Osteocyte (in vitro differentiated cells): Measurements from ENCODE around the gene KDM7A. TPM values are rescaled to one million over a fixed set of nuclear protein-coding genes. Genes with fewer than 3 reads are reported as not detected.
A peak's percentile ranks its signal among the peaks of the same experiment; 100 is the strongest.

Source experiments
- DNase-seq: peaks from one replicate; pipeline ENCODE4 v3.0.0; 2021; ENCODE audit warnings: mixed read lengths; ENCODE audit not compliant: unreplicated experiment; ENCODE audit errors: extremely low spot score
- H3K27ac Mint-ChIP-seq: one replicate; pipeline ENCODE4 v1.8.0; 2021; ENCODE audit warnings: mild to moderate bottlenecking, mixed read lengths; ENCODE audit not compliant: unreplicated experiment
- H3K27me3 Mint-ChIP-seq: one replicate; pipeline ENCODE4 v1.8.0; 2021; ENCODE audit warnings: mixed read lengths; ENCODE audit not compliant: unreplicated experiment
- H3K36me3 Mint-ChIP-seq: one replicate; pipeline ENCODE4 v1.8.0; 2021; ENCODE audit warnings: mixed read lengths; ENCODE audit not compliant: unreplicated experiment
- H3K4me1 Mint-ChIP-seq: one replicate; pipeline ENCODE4 v1.8.0; 2021; ENCODE audit warnings: mixed read lengths; ENCODE audit not compliant: unreplicated experiment
- H3K4me3 Mint-ChIP-seq: one replicate; pipeline ENCODE4 v1.8.0; 2021; ENCODE audit warnings: mild to moderate bottlenecking, moderate library complexity, mixed read lengths; ENCODE audit not compliant: unreplicated experiment
- H3K9me3 Mint-ChIP-seq: one replicate; pipeline ENCODE4 v1.8.0; 2021; ENCODE audit warnings: mixed read lengths; ENCODE audit not compliant: unreplicated experiment
- total RNA-seq: library from RNA; stranded (reverse); gene quantifications from 2 replicates; pipeline ENCODE4 v1.2.1, GENCODE V29; 2021
- TF ChIP-seq, protein P1 (sequence below): fragments of 200-600 bp; sonication (generic); IDR thresholded peaks from 2 replicates; pipeline ENCODE4 v1.5.0; 2021; ENCODE audit warnings: antibody characterized with exemption, mild to moderate bottlenecking, moderate library complexity

The KDM7A gene
- total RNA-seq, 1 donor from 2014 or later, result 8.8 TPM

DNA sequence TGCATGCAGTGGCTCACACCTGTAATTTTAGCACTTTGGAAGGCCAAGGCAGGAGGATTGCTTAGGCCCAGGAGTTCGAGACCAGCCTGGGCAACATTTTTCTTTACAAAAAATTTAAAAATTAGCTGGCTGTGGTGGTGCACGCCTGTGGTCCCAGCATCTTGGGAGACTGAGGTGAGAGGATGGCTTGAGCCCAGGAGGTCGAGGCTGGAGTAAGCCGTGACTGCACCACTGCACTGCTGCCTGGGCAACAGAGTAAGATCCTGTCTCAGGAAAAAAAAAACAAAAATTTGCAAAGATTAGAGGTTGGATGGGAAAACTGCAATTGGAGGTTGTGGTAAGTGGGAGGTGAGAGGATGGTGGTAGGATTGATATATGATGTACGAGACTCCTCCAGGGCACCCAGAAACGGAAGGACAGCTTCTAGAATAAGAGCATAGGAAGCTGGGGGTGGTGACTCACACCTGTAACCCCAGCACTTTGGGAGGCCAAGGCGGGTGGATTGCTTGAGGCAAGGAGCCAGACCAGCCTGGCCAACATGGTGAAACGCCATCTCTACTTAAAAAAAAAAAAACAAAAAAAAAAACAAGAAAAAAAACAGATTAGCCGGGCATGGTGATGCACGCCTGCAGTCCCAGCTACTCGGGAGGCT is 94.9 kb downstream of the KDM7A start:
- no peaks in the 10 kb centered on the region for H3K9me3 Mint-ChIP-seq
- H3K36me3 Mint-ChIP-seq, result peaks cover 14% of the 10 kb centered on the region
- peaks cover 8% of the 10 kb centered on the region for H3K27me3 Mint-ChIP-seq
- H3K4me3 Mint-ChIP-seq, result no peak overlapping the region
- no peak overlapping the region for H3K27ac Mint-ChIP-seq
- peaks cover 8% of the 10 kb centered on the region for H3K4me1 Mint-ChIP-seq
- no peak for DNase-seq
- TF ChIP-seq, protein P1, sequence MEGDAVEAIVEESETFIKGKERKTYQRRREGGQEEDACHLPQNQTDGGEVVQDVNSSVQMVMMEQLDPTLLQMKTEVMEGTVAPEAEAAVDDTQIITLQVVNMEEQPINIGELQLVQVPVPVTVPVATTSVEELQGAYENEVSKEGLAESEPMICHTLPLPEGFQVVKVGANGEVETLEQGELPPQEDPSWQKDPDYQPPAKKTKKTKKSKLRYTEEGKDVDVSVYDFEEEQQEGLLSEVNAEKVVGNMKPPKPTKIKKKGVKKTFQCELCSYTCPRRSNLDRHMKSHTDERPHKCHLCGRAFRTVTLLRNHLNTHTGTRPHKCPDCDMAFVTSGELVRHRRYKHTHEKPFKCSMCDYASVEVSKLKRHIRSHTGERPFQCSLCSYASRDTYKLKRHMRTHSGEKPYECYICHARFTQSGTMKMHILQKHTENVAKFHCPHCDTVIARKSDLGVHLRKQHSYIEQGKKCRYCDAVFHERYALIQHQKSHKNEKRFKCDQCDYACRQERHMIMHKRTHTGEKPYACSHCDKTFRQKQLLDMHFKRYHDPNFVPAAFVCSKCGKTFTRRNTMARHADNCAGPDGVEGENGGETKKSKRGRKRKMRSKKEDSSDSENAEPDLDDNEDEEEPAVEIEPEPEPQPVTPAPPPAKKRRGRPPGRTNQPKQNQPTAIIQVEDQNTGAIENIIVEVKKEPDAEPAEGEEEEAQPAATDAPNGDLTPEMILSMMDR, result no peak

GRCh38 chr7:140080919-140081318 is 95.9 kb downstream of the KDM7A start:
- peaks cover 10% of the 10 kb centered on the region for H3K36me3 Mint-ChIP-seq

DNA sequence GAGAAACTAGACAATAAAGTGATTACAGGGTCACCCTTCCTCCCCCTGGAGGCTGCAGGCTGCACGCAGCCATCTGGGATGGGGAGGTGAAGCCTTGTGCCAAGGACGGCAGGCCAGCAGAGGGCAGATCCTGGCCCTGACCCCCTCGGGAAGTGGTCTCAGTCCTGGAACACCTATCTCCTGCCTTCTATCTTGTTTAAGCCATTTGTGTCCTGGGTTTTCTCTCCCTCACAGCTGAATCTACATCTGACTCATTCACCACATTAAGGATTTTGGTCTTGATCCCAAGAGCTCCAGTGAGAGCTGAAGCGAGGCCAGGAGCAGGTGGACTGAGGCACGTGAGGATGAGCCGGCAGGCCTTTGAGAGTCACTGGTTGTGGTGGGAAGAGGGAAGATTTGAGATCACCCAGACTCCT is 97.7 kb downstream of the KDM7A start:
- TF ChIP-seq, protein P1, result no peak
- Mint-ChIP-seq H3K9me3 (no peaks in the 10 kb centered on the region), H3K4me3 (no peak overlapping the region), H3K27me3 (peaks cover 8% of the 10 kb centered on the region), H3K36me3 (peaks cover 9% of the 10 kb centered on the region), H3K4me1 (peaks cover 6% of the 10 kb centered on the region), H3K27ac (no peak overlapping the region)
- no peak for DNase-seq

More at GRCh38 chr7:140080919-140081318, 95.9 kb downstream of the KDM7A start:
- Mint-ChIP-seq H3K9me3 (no peaks in the 10 kb centered on the region), H3K27ac (no peak overlapping the region), H3K27me3 (peaks cover 8% of the 10 kb centered on the region), H3K4me1 (peaks cover 8% of the 10 kb centered on the region), H3K4me3 (no peak overlapping the region)
- TF ChIP-seq, protein P1, result no peak
- no peak for DNase-seq

GRCh38 chr7:140078392-140078791 is 98.4 kb downstream of the KDM7A start:
- no peak for DNase-seq
- no peak overlapping the region for H3K27ac Mint-ChIP-seq
- no peaks in the 10 kb centered on the region for H3K9me3 Mint-ChIP-seq
- peaks cover 2% of the 10 kb centered on the region for H3K36me3 Mint-ChIP-seq
- H3K27me3 Mint-ChIP-seq, result peaks cover 8% of the 10 kb centered on the region
- H3K4me3 Mint-ChIP-seq, result no peak overlapping the region
- TF ChIP-seq, protein P1, result no peak
- H3K4me1 Mint-ChIP-seq, result peaks cover 6% of the 10 kb centered on the region

DNA sequence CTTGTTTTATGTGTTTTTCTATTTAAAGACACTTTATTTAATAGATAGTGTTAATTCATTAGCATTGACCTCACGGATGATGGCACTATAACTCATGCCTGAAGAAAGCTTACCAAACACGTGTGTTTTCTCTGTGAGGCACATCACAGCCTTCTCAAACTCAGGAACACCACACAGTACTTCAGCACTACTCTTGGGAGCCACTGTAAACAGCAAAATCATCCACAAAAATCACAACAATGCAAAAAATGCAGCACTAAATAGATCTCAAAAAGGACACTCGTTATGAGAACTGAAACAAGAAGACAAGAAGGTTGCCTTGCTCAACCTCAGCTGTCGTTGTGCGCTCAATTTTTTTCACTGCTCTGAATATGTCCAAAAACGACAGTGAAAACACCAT is 102.0 kb downstream of the KDM7A start:
- no peaks in the 10 kb centered on the region for H3K36me3 Mint-ChIP-seq
- H3K27me3 Mint-ChIP-seq, result peaks cover 1% of the 10 kb centered on the region
- H3K4me1 Mint-ChIP-seq, result peaks cover 6% of the 10 kb centered on the region
- no peak overlapping the region for H3K27ac Mint-ChIP-seq
- DNase-seq, result peak; percentile 19
- TF ChIP-seq, protein P1, result no peak
- no peak overlapping the region for H3K4me3 Mint-ChIP-seq
- H3K9me3 Mint-ChIP-seq, result peaks cover 4% of the 10 kb centered on the region
